ENCODE results near the gene MDN1. TPM values are rescaled to one million over a fixed set of nuclear protein-coding genes. Genes with fewer than 3 reads are reported as not detected.

MDN1 gene
- polyA plus RNA-seq, 2 of the 4 experiments (the other 2 are of a cell fraction): 6.4 to 20.5 TPM

DNA sequence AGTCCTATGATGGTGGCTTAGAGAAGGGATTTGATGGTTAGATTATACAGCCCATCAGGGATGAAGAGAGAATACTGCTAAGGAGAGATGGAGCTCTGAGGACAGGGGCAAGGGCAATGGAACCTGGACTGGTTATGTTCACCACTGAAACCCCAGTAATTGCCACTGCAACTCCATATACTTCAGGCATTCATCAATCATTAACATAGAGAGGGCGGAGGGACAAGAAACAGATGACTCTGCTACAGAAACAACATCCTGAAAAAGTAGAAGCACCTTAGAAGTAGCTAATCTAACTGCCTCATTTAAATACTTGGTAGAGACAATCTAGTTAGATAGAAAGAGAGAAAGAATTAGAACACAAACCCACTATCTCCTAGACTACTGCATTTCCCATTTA is 89.8 kb downstream of the MDN1 start:
- 75% methylated on average over 1 of the region's 1 CpG for WGBS (ENCODE audit: missing lambda C conversion rate)
- FAIRE-seq: no peak
- Histone ChIP-seq H3K4me2 (no peak overlapping the region), H3K4me3 (no peak overlapping the region), H3K4me1 (no peaks in the 10 kb centered on the region), H3K9me3 (no peaks in the 10 kb centered on the region), H3K27ac (no peak overlapping the region)
- ATAC-seq: no peak
- POLR2A ChIA-PET: no interaction called here
- CTCF ChIA-PET: interaction anchor here (1.1 kb wide), 1 partner anchor 18 kb away, joined by 3 read pairs; no protein-coding TSS in a partner anchor
- TF ChIP-seq ZFP36 (IDR thresholded peaks at IDR 0.05; ENCODE audit: borderline replicate concordance, partially characterized antibody): no peak
- TF ChIP-seq, protein P1, sequence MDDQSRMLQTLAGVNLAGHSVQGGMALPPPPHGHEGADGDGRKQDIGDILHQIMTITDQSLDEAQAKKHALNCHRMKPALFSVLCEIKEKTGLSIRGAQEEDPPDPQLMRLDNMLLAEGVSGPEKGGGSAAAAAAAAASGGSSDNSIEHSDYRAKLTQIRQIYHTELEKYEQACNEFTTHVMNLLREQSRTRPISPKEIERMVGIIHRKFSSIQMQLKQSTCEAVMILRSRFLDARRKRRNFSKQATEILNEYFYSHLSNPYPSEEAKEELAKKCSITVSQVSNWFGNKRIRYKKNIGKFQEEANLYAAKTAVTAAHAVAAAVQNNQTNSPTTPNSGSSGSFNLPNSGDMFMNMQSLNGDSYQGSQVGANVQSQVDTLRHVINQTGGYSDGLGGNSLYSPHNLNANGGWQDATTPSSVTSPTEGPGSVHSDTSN (IDR thresholded peaks at IDR 0.05): no peak
- TF ChIP-seq CEBPB (IDR thresholded peaks at IDR 0.05): no peak
- TF ChIP-seq, protein P2, sequence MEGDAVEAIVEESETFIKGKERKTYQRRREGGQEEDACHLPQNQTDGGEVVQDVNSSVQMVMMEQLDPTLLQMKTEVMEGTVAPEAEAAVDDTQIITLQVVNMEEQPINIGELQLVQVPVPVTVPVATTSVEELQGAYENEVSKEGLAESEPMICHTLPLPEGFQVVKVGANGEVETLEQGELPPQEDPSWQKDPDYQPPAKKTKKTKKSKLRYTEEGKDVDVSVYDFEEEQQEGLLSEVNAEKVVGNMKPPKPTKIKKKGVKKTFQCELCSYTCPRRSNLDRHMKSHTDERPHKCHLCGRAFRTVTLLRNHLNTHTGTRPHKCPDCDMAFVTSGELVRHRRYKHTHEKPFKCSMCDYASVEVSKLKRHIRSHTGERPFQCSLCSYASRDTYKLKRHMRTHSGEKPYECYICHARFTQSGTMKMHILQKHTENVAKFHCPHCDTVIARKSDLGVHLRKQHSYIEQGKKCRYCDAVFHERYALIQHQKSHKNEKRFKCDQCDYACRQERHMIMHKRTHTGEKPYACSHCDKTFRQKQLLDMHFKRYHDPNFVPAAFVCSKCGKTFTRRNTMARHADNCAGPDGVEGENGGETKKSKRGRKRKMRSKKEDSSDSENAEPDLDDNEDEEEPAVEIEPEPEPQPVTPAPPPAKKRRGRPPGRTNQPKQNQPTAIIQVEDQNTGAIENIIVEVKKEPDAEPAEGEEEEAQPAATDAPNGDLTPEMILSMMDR (IDR thresholded peaks at IDR 0.05): no peak
- no peak for TF ChIP-seq ZNF302 (CRISPR knock-in tag; IDR thresholded peaks at IDR 0.05)
- TF ChIP-seq HEYL (CRISPR knock-in tag; IDR thresholded peaks at IDR 0.05): no peak
- no peak for DNase-seq (ENCODE audit: low read depth in 1 of 2, low spot score in 1 of 2)

DNA sequence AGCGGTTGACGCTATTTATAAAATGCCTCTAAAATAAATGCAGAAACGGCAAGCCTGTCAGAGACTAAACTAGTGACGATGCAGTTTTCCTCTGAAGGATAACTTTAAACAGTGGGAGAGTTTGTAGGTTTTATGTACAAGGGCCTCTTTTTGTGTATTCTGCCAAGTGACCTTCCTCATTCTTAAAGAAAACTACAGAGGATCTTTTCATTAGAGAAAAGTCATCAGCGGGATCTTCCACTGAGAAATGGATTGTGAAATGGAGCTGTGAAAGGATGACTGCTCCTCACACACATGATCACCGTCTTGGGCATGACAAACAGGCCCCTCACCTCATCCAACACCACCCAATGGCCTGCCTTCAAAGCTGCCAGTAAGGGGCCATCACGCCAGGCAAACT is 92.1 kb downstream of the MDN1 start:
- ChIA-PET POLR2A (no interaction called here), CTCF (no interaction called here)
- H3K4me3 ChIP-seq: no peak overlapping the region
- H3K4me2 ChIP-seq: no peak overlapping the region
- ATAC-seq (no peak), DNase-seq (ENCODE audit: low read depth in 1 of 2, low spot score in 1 of 2) (no peak), FAIRE-seq (no peak)
- H3K4me1 ChIP-seq: no peaks in the 10 kb centered on the region
- TF ChIP-seq HDAC2 (IDR thresholded peaks at IDR 0.05) (no peak), GATA3 (IDR thresholded peaks at IDR 0.05; ENCODE audit: borderline replicate concordance) (no peak), HOXA7 (CRISPR knock-in tag; IDR thresholded peaks at IDR 0.05) (no peak), POLR2AphosphoS2 (conservative IDR thresholded peaks at IDR 0.05; ENCODE audit: low read length) (no peak)
- TF ChIP-seq, protein P3, sequence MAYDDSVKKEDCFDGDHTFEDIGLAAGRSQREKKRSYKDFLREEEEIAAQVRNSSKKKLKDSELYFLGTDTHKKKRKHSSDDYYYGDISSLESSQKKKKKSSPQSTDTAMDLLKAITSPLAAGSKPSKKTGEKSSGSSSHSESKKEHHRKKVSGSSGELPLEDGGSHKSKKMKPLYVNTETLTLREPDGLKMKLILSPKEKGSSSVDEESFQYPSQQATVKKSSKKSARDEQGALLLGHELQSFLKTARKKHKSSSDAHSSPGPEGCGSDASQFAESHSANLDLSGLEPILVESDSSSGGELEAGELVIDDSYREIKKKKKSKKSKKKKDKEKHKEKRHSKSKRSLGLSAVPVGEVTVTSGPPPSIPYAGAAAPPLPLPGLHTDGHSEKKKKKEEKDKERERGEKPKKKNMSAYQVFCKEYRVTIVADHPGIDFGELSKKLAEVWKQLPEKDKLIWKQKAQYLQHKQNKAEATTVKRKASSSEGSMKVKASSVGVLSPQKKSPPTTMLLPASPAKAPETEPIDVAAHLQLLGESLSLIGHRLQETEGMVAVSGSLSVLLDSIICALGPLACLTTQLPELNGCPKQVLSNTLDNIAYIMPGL (CRISPR knock-in tag; IDR thresholded peaks at IDR 0.05; ENCODE audit: borderline replicate concordance): no peak
- H3K27ac ChIP-seq: no peak overlapping the region
- whole genome bisulfite sequencing (ENCODE audit: missing lambda C conversion rate): 92% methylated on average over 7 of the region's 7 CpGs
- no peaks in the 10 kb centered on the region for H3K9me3 ChIP-seq

DNA sequence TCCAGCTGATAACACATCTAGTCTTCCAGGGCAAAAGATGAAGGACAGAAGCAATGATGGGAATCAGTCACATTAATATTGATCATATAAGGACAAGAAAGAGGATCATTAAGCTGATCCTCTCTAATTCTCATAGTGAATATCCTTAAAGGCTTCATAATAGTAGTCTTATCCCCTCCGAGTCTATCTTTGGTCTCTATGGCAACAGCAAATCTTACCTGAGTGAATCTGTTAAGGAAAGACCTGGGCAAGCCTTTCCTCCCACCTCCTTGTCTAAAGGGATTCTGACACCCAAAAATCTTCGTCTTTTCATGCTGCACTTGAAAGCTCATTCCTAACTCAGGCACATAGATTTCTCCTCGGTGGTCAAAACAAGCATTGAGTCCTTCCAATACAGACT is 94.6 kb downstream of the MDN1 start:
- no peak for DNase-seq (ENCODE audit: low read depth in 1 of 2, low spot score in 1 of 2)
- Histone ChIP-seq H3K4me2 (no peak overlapping the region), H3K4me3 (no peak overlapping the region), H3K27ac (no peak overlapping the region), H3K9me3 (no peaks in the 10 kb centered on the region), H3K4me1 (no peaks in the 10 kb centered on the region)
- ChIA-PET POLR2A (no interaction called here), CTCF (interaction anchor here (0.7 kb wide), 1 partner anchor 15 kb away, joined by 3 read pairs; no protein-coding TSS in a partner anchor)
- no peak for FAIRE-seq
- ATAC-seq: no peak
- 69% methylated on average over 3 of the region's 3 CpGs for WGBS (ENCODE audit: missing lambda C conversion rate)
- no peak for TF ChIP-seq HOXB5 (CRISPR knock-in tag; IDR thresholded peaks at IDR 0.05)
- no peak for TF ChIP-seq HOXA7 (CRISPR knock-in tag; IDR thresholded peaks at IDR 0.05)
- TF ChIP-seq RARB (CRISPR knock-in tag; IDR thresholded peaks at IDR 0.05): no peak
- TF ChIP-seq, protein P4, sequence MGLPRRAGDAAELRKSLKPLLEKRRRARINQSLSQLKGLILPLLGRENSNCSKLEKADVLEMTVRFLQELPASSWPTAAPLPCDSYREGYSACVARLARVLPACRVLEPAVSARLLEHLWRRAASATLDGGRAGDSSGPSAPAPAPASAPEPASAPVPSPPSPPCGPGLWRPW (IDR thresholded peaks at IDR 0.05): no peak
- TF ChIP-seq POLR2AphosphoS2 (conservative IDR thresholded peaks at IDR 0.05; ENCODE audit: low read length): no peak
- no peak for TF ChIP-seq JUN (IDR thresholded peaks at IDR 0.05)
- TF ChIP-seq ZNF302 (CRISPR knock-in tag; IDR thresholded peaks at IDR 0.05): no peak
- TF ChIP-seq EP300 (IDR thresholded peaks at IDR 0.05): no peak
- no peak for TF ChIP-seq CEBPB (IDR thresholded peaks at IDR 0.05)
- no peak for TF ChIP-seq SMC3 (IDR thresholded peaks at IDR 0.05)
- TF ChIP-seq, protein P3 (CRISPR knock-in tag; IDR thresholded peaks at IDR 0.05; ENCODE audit: borderline replicate concordance): no peak
- TF ChIP-seq, protein P5, sequence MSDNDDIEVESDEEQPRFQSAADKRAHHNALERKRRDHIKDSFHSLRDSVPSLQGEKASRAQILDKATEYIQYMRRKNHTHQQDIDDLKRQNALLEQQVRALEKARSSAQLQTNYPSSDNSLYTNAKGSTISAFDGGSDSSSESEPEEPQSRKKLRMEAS (IDR thresholded peaks at IDR 0.05): no peak
- TF ChIP-seq CBX8 (IDR thresholded peaks at IDR 0.05): no peak
- no peak for TF ChIP-seq TFCP2L1 (CRISPR knock-in tag; IDR thresholded peaks at IDR 0.05)
- TF ChIP-seq ZC3H11A (IDR thresholded peaks at IDR 0.05): no peak
- TF ChIP-seq, protein P6, sequence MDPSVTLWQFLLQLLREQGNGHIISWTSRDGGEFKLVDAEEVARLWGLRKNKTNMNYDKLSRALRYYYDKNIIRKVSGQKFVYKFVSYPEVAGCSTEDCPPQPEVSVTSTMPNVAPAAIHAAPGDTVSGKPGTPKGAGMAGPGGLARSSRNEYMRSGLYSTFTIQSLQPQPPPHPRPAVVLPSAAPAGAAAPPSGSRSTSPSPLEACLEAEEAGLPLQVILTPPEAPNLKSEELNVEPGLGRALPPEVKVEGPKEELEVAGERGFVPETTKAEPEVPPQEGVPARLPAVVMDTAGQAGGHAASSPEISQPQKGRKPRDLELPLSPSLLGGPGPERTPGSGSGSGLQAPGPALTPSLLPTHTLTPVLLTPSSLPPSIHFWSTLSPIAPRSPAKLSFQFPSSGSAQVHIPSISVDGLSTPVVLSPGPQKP (IDR thresholded peaks at IDR 0.05; ENCODE audit: low read depth, low read length): no peak
- TF ChIP-seq, protein P7, sequence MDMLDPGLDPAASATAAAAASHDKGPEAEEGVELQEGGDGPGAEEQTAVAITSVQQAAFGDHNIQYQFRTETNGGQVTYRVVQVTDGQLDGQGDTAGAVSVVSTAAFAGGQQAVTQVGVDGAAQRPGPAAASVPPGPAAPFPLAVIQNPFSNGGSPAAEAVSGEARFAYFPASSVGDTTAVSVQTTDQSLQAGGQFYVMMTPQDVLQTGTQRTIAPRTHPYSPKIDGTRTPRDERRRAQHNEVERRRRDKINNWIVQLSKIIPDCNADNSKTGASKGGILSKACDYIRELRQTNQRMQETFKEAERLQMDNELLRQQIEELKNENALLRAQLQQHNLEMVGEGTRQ (IDR thresholded peaks at IDR 0.05): no peak

Data from A549 (cell line).